Endothelial cell of umbilical vein (primary cell): ENCODE data around the gene SLC30A1.

ENCODE experiments used
- EZH2 ChIP-seq: IDR thresholded peaks from 2 replicates; pipeline ENCODE4 v1.6.1; 2012; ENCODE audit warnings: borderline replicate concordance, low read depth, mild to moderate bottlenecking, moderate library complexity, low read length, inconsistent platforms; ENCODE audit not compliant: severe bottlenecking
- TF ChIP-seq, protein P1 (sequence below): IDR thresholded peaks from 2 replicates; pipeline ENCODE4 v1.6.1; 2011; ENCODE audit not compliant: insufficient read depth, insufficient read length
- TF ChIP-seq, protein P2 (sequence below), 2 donors: IDR thresholded peaks; 1 replicate in 1 of 2; 2 replicates in 1 of 2; pipeline ENCODE4 v1.5.1; 2011; ENCODE audit warnings: low read length in 2 of 2, mild to moderate bottlenecking in 2 of 2, moderate library complexity in 2 of 2, control low read depth in 1 of 2, inconsistent platforms in 1 of 2, low read depth in 1 of 2; ENCODE audit not compliant: insufficient read depth in 1 of 2; ENCODE audit errors: extremely low read depth in 1 of 2

DNA sequence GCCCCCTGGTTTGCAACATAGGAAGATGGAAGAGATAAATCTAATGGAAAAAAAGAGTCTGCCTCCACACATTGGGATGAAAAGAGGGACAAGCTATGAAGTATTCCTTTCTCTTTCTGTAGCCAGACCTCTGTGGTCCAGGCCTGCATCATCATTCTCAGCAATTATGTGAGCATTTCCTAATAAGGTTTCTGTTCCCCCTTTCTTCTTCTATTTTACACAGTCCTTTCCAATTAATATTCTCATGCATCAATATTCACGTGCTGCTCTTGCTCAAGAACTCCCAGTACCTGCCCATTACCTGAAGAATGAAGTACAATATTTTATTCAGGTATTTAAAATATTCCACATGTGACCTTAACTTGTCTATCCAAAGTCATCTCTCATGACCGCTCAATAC, 8.2 kb upstream of the SLC30A1 start:
- TF ChIP-seq, protein P1, sequence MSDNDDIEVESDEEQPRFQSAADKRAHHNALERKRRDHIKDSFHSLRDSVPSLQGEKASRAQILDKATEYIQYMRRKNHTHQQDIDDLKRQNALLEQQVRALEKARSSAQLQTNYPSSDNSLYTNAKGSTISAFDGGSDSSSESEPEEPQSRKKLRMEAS, result no peak
- TF ChIP-seq, protein P2, sequence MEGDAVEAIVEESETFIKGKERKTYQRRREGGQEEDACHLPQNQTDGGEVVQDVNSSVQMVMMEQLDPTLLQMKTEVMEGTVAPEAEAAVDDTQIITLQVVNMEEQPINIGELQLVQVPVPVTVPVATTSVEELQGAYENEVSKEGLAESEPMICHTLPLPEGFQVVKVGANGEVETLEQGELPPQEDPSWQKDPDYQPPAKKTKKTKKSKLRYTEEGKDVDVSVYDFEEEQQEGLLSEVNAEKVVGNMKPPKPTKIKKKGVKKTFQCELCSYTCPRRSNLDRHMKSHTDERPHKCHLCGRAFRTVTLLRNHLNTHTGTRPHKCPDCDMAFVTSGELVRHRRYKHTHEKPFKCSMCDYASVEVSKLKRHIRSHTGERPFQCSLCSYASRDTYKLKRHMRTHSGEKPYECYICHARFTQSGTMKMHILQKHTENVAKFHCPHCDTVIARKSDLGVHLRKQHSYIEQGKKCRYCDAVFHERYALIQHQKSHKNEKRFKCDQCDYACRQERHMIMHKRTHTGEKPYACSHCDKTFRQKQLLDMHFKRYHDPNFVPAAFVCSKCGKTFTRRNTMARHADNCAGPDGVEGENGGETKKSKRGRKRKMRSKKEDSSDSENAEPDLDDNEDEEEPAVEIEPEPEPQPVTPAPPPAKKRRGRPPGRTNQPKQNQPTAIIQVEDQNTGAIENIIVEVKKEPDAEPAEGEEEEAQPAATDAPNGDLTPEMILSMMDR (IDR thresholded peaks at IDR 0.05; ENCODE audit: extremely low read depth in 1 of 2, insufficient read depth in 1 of 2, low read depth in 1 of 2, low read length in 2 of 2), result no peak
- no peak for TF ChIP-seq EZH2
